Measurements from ENCODE around the gene KRTAP5-1.

The KRTAP5-1 gene

DNA sequence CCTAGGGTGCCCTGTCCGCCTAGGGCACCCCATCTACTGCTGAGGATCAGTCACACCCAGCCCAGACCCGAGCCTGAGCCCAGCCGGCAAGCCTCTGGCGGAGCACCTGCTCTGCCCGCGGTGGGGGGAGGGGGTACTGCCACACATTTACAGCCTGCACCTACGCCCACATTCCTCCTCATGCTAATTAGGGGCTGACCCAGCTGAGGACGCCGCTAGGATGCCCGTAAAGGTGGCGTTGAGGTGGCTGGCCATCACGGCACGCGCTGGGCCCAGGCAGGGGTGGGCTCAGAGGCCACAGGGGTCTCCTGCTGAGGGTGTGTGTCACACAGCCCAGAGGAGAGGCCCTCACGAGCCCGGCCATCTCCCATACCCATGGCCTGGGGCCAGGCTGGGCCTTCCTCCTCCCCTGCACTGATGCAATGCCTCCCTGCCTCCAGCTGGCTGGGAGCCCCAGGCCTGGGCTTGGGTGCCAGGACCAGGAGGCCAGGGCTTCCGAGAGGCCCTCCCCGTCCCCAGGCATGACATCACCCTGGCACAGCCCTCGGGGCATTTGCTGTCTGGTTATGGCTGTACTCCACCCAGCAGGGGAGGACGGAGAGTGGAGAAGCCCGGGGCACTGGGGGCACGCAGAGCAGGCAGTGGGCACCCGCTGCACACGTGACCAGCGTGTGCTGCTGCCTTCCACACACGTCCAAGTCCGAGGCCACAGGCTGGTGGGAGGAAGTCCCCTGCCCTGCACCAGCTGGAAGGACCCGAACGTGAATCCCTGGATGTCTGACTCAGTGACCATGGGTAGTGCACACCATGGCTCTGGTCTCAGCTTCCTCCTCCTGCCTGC, 25.8 kb downstream of the KRTAP5-1 start:
- DNase-seq = peak; percentile 49

GRCh38 chr11:1558775-1559110, 26.3 kb downstream of the KRTAP5-1 start:
- no peak for DNase-seq

GRCh38 chr11:1557904-1558774, 26.9 kb downstream of the KRTAP5-1 start:
- DNase-seq = peak; percentile 81

DNA sequence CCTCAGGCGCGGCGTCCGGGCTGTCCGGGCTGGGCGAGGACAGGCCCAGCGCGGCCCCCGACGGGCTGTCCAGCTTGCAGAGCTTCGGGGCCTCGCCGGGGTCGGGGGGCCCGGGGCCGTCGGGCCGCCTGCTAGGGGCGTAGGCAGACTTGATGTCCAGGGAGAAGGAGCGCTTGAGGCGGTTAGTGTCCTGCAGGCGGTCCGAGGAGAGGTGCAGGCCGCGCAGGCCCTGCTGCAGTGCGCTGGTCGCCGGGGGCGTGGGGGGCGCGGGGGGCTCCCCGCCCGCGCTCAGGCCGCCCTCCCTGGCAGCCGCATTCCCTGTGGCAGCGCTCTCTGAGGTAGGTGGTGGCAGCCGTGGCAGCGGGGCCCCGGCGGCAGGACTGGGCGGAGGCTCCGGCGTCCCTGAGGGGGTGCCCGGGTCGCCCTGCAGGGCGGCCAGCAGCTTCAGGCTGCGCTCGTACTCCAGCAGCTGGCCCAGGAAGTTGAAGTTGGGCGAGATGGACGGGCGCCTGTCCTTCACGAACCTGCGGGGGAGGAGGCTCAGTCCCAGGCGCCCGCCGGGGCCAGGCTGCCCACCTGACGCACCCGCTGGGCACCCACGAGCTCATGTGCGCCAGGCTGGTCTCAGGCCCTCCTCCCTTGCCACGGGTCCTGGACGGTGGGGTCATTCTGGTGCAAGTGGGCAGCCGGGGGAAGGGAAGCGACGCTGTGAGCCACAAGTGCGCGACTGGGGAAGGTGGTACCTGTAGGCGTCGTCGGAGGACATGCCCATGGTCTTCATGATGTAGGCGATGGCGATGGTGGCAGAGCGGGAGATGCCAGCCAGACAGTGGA, 27.8 kb downstream of the KRTAP5-1 start:
- no peak for DNase-seq

DNA sequence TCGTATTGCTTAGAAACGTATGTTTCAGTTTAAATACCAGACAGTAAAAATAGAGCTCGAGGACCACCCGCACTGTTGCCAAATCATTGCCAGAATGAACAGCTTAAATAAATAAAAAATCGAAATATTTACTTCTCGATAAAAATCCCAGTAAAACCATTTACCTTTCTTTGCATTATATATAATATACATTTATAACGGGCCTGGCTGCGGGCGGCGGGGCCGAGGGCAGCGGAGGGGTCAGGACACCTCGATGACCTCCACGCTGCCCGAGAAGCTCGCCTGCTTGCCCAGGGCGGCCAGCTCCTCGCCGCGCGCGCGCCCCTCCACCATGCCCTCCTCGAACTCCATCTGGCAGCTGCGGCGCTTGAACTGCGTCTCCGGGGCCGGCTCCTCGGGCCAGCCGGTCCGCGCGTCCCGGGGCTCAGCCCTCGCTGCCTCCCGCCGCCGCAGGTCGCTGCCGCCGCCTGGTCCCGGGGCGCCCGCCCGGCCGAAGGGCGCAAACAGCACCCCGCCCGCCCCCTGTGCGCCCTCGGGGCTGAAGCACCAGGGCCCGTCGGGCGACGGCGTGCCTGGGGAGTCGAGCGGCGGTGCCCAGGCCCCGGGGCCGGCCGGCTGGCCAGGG, 28.7 kb downstream of the KRTAP5-1 start:
- DNase-seq = no peak

GRCh38 chr11:1555713-1556153, 29.4 kb downstream of the KRTAP5-1 start:
- DNase-seq = no peak

- DNase-seq = no peak
These were observed 29.9 kb downstream of the KRTAP5-1 start for GRCh38 chr11:1554981-1555712.

DNA sequence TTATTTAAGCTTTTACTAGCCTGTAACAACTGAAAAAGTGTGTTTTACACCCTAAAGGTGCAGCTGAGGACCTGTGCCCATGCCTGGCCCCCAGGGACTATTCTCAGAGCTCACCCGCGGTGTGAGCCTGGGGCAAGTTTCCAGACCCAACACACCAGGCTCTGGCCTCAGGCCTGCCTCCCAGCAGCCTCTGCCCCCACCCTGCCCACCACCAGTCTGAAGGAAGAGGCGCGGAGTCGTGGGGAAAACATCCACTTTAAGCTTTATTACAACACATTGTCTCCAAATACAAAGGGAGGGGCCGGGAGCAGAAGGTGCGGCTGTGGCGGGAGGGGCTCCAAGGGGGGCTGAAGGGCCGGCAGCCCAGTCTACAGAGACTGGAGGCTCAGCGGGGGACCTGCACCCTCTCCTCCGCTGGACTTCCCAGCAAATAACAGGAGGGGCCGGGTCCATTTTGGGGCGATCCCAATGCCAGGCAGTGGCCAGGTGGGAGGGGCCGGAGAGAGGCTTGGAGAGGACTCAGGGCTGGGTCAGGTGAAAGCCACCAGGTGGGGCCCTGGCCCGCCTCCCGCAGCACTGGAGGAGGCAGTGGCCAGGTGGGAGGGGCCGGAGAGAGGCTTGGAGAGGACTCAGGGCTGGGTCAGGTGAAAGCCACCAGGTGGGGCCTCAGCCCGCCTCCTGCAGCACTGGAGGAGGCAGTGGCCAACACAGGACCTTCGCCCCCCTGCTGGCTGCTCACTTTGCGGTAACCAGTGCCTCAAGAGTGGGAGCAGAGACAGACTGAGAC, 31.1 kb downstream of the KRTAP5-1 start:
- no peak for DNase-seq

DNA sequence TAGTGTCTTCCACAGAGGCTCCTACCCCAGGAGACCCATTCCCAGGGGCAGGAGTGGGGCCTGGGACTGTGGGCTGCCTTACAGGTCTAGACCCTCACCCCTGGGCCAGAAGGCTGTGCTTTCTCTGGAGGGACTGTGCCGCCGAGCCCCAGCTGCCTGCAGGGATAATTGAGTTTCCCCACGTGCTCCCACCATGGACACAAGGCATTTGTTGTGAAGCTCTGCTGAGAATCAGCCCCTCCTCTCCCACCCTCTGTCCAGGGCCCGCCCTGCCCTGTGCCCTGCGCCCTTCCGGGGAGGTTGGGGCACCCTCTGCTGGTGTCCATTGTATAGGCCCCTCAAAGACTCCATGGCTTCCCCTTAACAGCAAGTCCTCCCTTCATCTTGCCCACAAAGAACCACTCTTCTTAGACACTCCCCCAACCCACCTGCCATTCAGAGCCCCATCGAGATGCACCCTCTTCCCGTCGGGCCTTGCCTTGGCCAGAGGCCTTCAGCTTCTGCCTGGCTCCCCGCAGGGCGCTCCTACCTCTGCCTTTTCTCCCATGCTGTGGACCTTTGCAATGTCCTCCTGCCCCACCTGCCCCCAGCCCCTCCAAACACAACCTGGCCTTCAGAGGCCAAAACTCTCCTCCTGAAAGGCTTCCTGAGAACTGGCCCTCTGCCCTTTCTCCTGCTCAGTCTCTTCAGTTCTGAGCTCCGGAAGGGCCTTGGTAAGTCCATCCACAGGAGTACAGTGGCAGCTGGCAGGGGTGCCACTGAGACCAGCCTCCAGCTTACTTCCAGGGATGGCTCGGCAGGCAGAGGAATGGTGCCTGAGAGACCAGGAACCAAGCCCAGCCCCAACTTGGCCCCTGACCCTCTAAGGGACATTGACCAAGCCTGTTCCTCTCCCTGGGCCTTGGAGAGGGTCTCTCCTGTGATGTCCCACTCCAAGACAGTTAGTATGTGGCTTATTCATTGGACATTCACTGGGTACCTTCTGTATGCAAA, 35.4 kb downstream of the KRTAP5-1 start:
- DNase-seq = no peak

GRCh38 chr11:1548221-1549070, 36.6 kb downstream of the KRTAP5-1 start:
- no peak for DNase-seq

GRCh38 chr11:1547467-1548098, 37.5 kb downstream of the KRTAP5-1 start:
- DNase-seq = no peak

GRCh38 chr11:1546536-1547466, 38.3 kb downstream of the KRTAP5-1 start:
- peak; percentile 19 for DNase-seq

GRCh38 chr11:1546077-1546535, 39.0 kb downstream of the KRTAP5-1 start:
- no peak for DNase-seq

- no peak for DNase-seq
These were observed 39.7 kb downstream of the KRTAP5-1 start for GRCh38 chr11:1545432-1545831.

- no peak for DNase-seq
These were observed 40.5 kb downstream of the KRTAP5-1 start for GRCh38 chr11:1544536-1544935.

DNA sequence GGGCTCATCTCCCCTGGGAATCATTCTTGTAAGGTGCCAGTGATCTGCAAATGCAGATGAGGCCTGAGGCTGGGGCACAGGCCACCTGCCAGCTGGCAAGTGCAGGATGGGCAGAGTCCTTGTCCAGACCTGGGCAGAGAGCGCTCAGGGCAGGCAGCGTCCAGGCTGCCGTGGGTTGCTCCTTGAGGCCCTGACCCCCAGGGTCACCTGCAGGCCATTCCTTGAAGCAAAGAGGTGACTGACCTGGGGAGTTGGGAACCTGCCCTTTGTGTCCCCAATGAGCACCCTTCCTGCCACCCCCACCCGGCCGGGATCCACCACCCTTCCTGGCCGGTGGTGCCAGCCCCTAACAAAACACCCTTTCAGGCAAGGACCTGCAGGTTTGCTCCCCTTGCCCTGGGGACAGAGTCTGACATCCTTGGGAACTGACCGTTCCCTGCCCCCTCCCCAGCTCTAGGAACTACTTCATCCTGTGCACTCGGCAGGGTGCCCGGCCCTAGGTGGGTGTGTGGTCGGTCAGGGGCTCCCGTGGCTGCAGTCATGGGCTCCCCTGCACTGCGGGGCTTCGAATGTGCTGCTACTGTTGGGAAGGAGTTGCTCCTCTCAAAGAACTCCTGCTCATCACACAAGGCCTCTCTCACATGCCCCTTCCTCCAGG, 41.3 kb downstream of the KRTAP5-1 start:
- no peak for DNase-seq
